Stimulated activated CD8-positive, alpha-beta memory T cell treated with anti-CD3 and anti-CD28 coated beads, Interleukin-7, amount 100 ng/mL, for 24 hours (primary cell): ENCODE data around the gene ZNF326.

Experiments used
- DNase-seq: peaks from one replicate; pipeline ENCODE4 v3.0.0-alpha.2; 2020; ENCODE audit warnings: low read depth

The ZNF326 gene

GRCh38 chr1:90074566-90074965, 79.7 kb downstream of the ZNF326 start:
- DNase-seq, result no peak

GRCh38 chr1:90074970-90075391, 80.1 kb downstream of the ZNF326 start:
- DNase-seq, result no peak

- no peak for DNase-seq
Observed at GRCh38 chr1:90083995-90084394, 89.1 kb downstream of the ZNF326 start.
